OCI-LY7 (cell line): Measurements from ENCODE around the gene CREB3L1.

Experiments
- EZH2phosphoT487 ChIP-seq: fragments of 200-600 bp; sonication (generic); IDR thresholded peaks from 2 replicates; pipeline ENCODE4 v1.6.1; 2018; ENCODE audit warnings: low read depth, borderline replicate concordance, mild to moderate bottlenecking, mixed run types, antibody characterized with exemption, low read length, moderate library complexity, mixed read lengths
- TF ChIP-seq, protein P1 (sequence below): fragments of 200-600 bp; sonication (generic); conservative IDR thresholded peaks from 2 replicates; pipeline ENCODE4 v1.5.1; 2014; ENCODE audit warnings: mild to moderate bottlenecking, antibody characterized with exemption, low read length, moderate library complexity, mixed read lengths

GRCh38 chr11:46279126-46280099 is 2.0 kb downstream of the CREB3L1 start:
- TF ChIP-seq, protein P1, sequence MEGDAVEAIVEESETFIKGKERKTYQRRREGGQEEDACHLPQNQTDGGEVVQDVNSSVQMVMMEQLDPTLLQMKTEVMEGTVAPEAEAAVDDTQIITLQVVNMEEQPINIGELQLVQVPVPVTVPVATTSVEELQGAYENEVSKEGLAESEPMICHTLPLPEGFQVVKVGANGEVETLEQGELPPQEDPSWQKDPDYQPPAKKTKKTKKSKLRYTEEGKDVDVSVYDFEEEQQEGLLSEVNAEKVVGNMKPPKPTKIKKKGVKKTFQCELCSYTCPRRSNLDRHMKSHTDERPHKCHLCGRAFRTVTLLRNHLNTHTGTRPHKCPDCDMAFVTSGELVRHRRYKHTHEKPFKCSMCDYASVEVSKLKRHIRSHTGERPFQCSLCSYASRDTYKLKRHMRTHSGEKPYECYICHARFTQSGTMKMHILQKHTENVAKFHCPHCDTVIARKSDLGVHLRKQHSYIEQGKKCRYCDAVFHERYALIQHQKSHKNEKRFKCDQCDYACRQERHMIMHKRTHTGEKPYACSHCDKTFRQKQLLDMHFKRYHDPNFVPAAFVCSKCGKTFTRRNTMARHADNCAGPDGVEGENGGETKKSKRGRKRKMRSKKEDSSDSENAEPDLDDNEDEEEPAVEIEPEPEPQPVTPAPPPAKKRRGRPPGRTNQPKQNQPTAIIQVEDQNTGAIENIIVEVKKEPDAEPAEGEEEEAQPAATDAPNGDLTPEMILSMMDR = no peak
- no peak for TF ChIP-seq EZH2phosphoT487
